ENCODE results near the gene CCDC63. TPM values are rescaled to one million over a fixed set of nuclear protein-coding genes. Genes with fewer than 3 reads are reported as not detected.

Gene CCDC63
- total RNA-seq (not detected), polyA plus RNA-seq (not detected)
- long read RNA-seq, donor 1 = 0 reads
- long read RNA-seq, donor 2 = 0 reads
- long read RNA-seq, donor 3 = 0 reads
- long read RNA-seq, donor 4 = 0 reads
- long read RNA-seq, donor 5 = 0 reads

- ATAC-seq (ENCODE audit: insufficient read depth, low FRiP score) (no peak), DNase-seq (peak; percentile 54 to 75 (median 71))
- 15 to 17% methylated on average over 59 to 60 of the region's 60 CpGs for WGBS, 2 donors
- TF ChIP-seq CTCF (IDR thresholded peaks at IDR 0.05; ENCODE audit: control extremely low read depth, extremely low read depth) = peak; percentile 21
- Histone ChIP-seq H3K9ac (ENCODE audit: insufficient read depth in 1 of 2, low read length in 2 of 2) (no peak within 1 kb of the TSS), H3K4me3 (no peak within 1 kb of the TSS), H3K27ac (ENCODE audit: low read depth in 1 of 2, low read length in 1 of 2) (no peak within 1 kb of the TSS), H3K4me1 (ENCODE audit: control insufficient read depth in 5 of 5, insufficient read depth in 5 of 5, low read length in 5 of 5) (peaks cover 0 to 4% (median 0%) of the 10 kb centered on the region in 5 donors), H3K36me3 (ENCODE audit: control insufficient read depth in 4 of 4, insufficient read depth in 4 of 4, low read length in 4 of 4) (no peaks in the 10 kb centered on the region), H3K9me3 (ENCODE audit: control insufficient read depth in 4 of 4, insufficient read depth in 3 of 4, low read length in 3 of 4) (peaks cover 0 to 5% (median 0%) of the 10 kb centered on the region in 4 donors), H3K27me3 (ENCODE audit: control insufficient read depth in 3 of 3, insufficient read depth in 3 of 3, low read length in 2 of 3) (peaks cover 0 to 28% (median 19%) of the 10 kb centered on the region in 3 donors)
These were observed at the start of gene CCDC63 for GRCh38 chr12:110846615-110847566. Gene CCDC63, plus strand, starts transcription at chr12:110846987. Its CDS starts 5,968 bp downstream, at chr12:110852955.

GRCh38 chr12:110798461-110798860, 48.3 kb upstream of the CCDC63 start:
- Histone ChIP-seq H3K27ac (ENCODE audit: low read depth in 1 of 2, low read length in 1 of 2) (no peak overlapping the region), H3K9me3 (ENCODE audit: control insufficient read depth in 4 of 4, insufficient read depth in 3 of 4, low read length in 3 of 4) (peaks cover 0 to 9% (median 0%) of the 10 kb centered on the region in 4 donors), H3K36me3 (ENCODE audit: control insufficient read depth in 4 of 4, insufficient read depth in 4 of 4, low read length in 4 of 4) (no peaks in the 10 kb centered on the region), H3K4me3 (no peak overlapping the region), H3K4me1 (ENCODE audit: control insufficient read depth in 5 of 5, insufficient read depth in 5 of 5, low read length in 5 of 5) (peaks cover 0 to 2% (median 0%) of the 10 kb centered on the region in 5 donors), H3K9ac (ENCODE audit: insufficient read depth in 1 of 2, low read length in 2 of 2) (no peak overlapping the region), H3K27me3 (ENCODE audit: control insufficient read depth in 3 of 3, insufficient read depth in 3 of 3, low read length in 2 of 3) (no peaks in the 10 kb centered on the region)
- 58 to 59% methylated on average over 3 of the region's 3 CpGs for WGBS, 2 donors
- ATAC-seq (ENCODE audit: insufficient read depth, low FRiP score) (no peak), DNase-seq (no peak)
- no peak for TF ChIP-seq CTCF (IDR thresholded peaks at IDR 0.05; ENCODE audit: control extremely low read depth, extremely low read depth)

- no peak overlapping the region for H3K9ac ChIP-seq (ENCODE audit: insufficient read depth in 1 of 2, low read length in 2 of 2)
- H3K4me3 ChIP-seq = no peak overlapping the region
- no peaks in the 10 kb centered on the region for H3K36me3 ChIP-seq (ENCODE audit: control insufficient read depth in 4 of 4, insufficient read depth in 4 of 4, low read length in 4 of 4)
- ATAC-seq (ENCODE audit: insufficient read depth, low FRiP score) = no peak
- H3K27ac ChIP-seq (ENCODE audit: low read depth in 1 of 2, low read length in 1 of 2) = no peak overlapping the region
- no peak for TF ChIP-seq CTCF (IDR thresholded peaks at IDR 0.05; ENCODE audit: control extremely low read depth, extremely low read depth)
- no peak for DNase-seq
- peaks cover 0 to 16% (median 2%) of the 10 kb centered on the region in 4 donors for H3K9me3 ChIP-seq (ENCODE audit: control insufficient read depth in 4 of 4, insufficient read depth in 3 of 4, low read length in 3 of 4)
- no peaks in the 10 kb centered on the region for H3K4me1 ChIP-seq (ENCODE audit: control insufficient read depth in 5 of 5, insufficient read depth in 5 of 5, low read length in 5 of 5)
- H3K27me3 ChIP-seq (ENCODE audit: control insufficient read depth in 3 of 3, insufficient read depth in 3 of 3, low read length in 2 of 3) = no peaks in the 10 kb centered on the region
These were observed 44.3 kb upstream of the CCDC63 start for GRCh38 chr12:110802489-110802888.

Measured in lung (tissue), 16 donors.